ENCODE results near the gene CCL21. TPM values are rescaled to one million over a fixed set of nuclear protein-coding genes. Genes with fewer than 3 reads are reported as not detected.

CCL21 gene
- total and polyA plus RNA-seq, 2 of the 13 experiments (the other 11 are each of a cell fraction or from before 2014, with no cell fraction given): not detected

- POLR2A ChIA-PET: interaction anchor here (0.7 to 1.8 kb wide), 3 partner anchors 26 to 56 kb away, joined by 3 to 6 read pairs (median 3); partner anchors contain the start of gene GALT
- in situ Hi-C loops (cut with HindIII; ENCODE audit: extremely low pct_ligation_motif_present, low pct_unique_long_range_greater_than_20kb) (no loop called here), intact Hi-C loops (cut with micrococcal nuclease; ENCODE audit: unreplicated experiment) (loop anchor here (1.0 kb wide), 1 partner anchor 27 kb away; no protein-coding TSS in a partner anchor)
- H3K4me3 ChIP-seq (replicated peaks in 1 of 3; ENCODE audit: insufficient read depth in 1 of 3, low read depth in 2 of 3, low read length in 3 of 3): peak overlapping the region; percentile 52 to 72 (median 58)
- ATAC-seq: peak; percentile 94
- peak; percentile 89 for FAIRE-seq
- peak overlapping the region; percentile 70 for H2AFZ ChIP-seq (ENCODE audit: low read length)
- H3K4me1 ChIP-seq (ENCODE audit: insufficient read depth, low read length): peaks cover 10% of the 10 kb centered on the region; the same call in 1 of the 2 replicates
- no peaks in the 10 kb centered on the region for H3K36me3 ChIP-seq (replicated peaks in 1 of 2; ENCODE audit: control insufficient read depth in 1 of 2, insufficient read depth in 2 of 2, low read length in 2 of 2)
- peak overlapping the region; percentile 98 for H3K4me2 ChIP-seq (ENCODE audit: low read depth, low read length)
- DNase-seq (ENCODE audit: low spot score): peak; percentile 47
- CTCF ChIA-PET (ENCODE audit: low intra/inter-chr PET ratio, low total read pairs): interaction anchor here (1.1 to 4.9 kb wide), 4 partner anchors 26 to 98 kb away, joined by 3 to 178 read pairs (median 13); partner anchors contain the start of gene GALT
- H3K9me3 ChIP-seq (ENCODE audit: low read length): no peaks in the 10 kb centered on the region
- H3K27me3 ChIP-seq (ENCODE audit: control insufficient read depth in 1 of 2, insufficient read depth in 2 of 2, low read length in 2 of 2): peaks cover 5 to 18% of the 10 kb centered on the region in 2 experiments; a peak in 4 of 5 replicates
- H3K27ac ChIP-seq (ENCODE audit: extremely low read length, insufficient read depth, low read length): no peak overlapping the region
- H3K9ac ChIP-seq (ENCODE audit: insufficient read depth, low read depth, low read length): no peak overlapping the region; the same call in 1 of the 2 replicates
- BruUV-seq (replicated peaks): no TSS peak
- WGBS (ENCODE audit: low lambda C conversion rate): 4% methylated on average over 21 of the region's 30 CpGs
- H3K79me2 ChIP-seq (ENCODE audit: insufficient read depth, low read length): no peaks in the 10 kb centered on the region
- H4K20me1 ChIP-seq (ENCODE audit: insufficient read depth, low read length): no peaks in the 10 kb centered on the region
- TF ChIP-seq ZNF607 (CRISPR knock-in tag; IDR thresholded peaks at IDR 0.05; ENCODE audit: borderline replicate concordance) (no peak), ZNF275 (CRISPR knock-in tag; IDR thresholded peaks at IDR 0.05; ENCODE audit: borderline replicate concordance) (no peak), ZNF180 (CRISPR knock-in tag; IDR thresholded peaks at IDR 0.05; ENCODE audit: borderline replicate concordance, low read depth) (no peak), ZBTB3 (CRISPR knock-in tag; IDR thresholded peaks at IDR 0.05; ENCODE audit: borderline replicate concordance, low read depth) (0 out of 2 replicates have a peak, but pooled peaks have one; percentile 63), CTCF (CRISPR knock-in tag; IDR thresholded peaks at IDR 0.05) (peak; percentile 96), ZNF335 (CRISPR knock-in tag; IDR thresholded peaks at IDR 0.05) (no peak), ZMYM4 (CRISPR knock-in tag; IDR thresholded peaks at IDR 0.05) (no peak), SIN3A (IDR thresholded peaks at IDR 0.05; ENCODE audit: borderline replicate concordance, low read depth, low read length) (no peak), SALL2 (CRISPR knock-in tag; IDR thresholded peaks at IDR 0.05) (no peak), SNAPC2 (CRISPR knock-in tag; IDR thresholded peaks at IDR 0.05) (no peak), ISL2 (CRISPR knock-in tag; IDR thresholded peaks at IDR 0.05) (0 out of 2 replicates have a peak, but pooled peaks have one; percentile 29), AKAP8 (CRISPR knock-in tag; IDR thresholded peaks at IDR 0.05) (no peak), RORA (CRISPR knock-in tag; IDR thresholded peaks at IDR 0.05) (no peak), NR2C2 (CRISPR knock-in tag; IDR thresholded peaks at IDR 0.05; ENCODE audit: borderline replicate concordance) (no peak), FOSL1 (CRISPR knock-in tag; IDR thresholded peaks at IDR 0.05; ENCODE audit: borderline replicate concordance) (no peak), USF2 (IDR thresholded peaks at IDR 0.05; ENCODE audit: low read depth, low read length) (no peak), USF2 (CRISPR knock-in tag; IDR thresholded peaks at IDR 0.05; ENCODE audit: borderline replicate concordance) (no peak), ATF7-NPFF (CRISPR knock-in tag; IDR thresholded peaks at IDR 0.05; ENCODE audit: low read depth) (no peak)
Measured at GRCh38 chr9:34701769-34702736, 7.9 kb downstream of the CCL21 start.
